GM03348 (cell line): Measurements from ENCODE around the gene ACTR8.
"Not testable (repeated sequence)": the region's sequence is repeated elsewhere in the genome, so short reads cannot be mapped to it uniquely, and the experiment has no call there.

Experiments used
- DNase-seq: peaks from one replicate; pipeline ENCODE4 v3.0.0; 2012; ENCODE audit warnings: low spot score

ACTR8 gene, protein sequence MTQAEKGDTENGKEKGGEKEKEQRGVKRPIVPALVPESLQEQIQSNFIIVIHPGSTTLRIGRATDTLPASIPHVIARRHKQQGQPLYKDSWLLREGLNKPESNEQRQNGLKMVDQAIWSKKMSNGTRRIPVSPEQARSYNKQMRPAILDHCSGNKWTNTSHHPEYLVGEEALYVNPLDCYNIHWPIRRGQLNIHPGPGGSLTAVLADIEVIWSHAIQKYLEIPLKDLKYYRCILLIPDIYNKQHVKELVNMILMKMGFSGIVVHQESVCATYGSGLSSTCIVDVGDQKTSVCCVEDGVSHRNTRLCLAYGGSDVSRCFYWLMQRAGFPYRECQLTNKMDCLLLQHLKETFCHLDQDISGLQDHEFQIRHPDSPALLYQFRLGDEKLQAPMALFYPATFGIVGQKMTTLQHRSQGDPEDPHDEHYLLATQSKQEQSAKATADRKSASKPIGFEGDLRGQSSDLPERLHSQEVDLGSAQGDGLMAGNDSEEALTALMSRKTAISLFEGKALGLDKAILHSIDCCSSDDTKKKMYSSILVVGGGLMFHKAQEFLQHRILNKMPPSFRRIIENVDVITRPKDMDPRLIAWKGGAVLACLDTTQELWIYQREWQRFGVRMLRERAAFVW

DNA sequence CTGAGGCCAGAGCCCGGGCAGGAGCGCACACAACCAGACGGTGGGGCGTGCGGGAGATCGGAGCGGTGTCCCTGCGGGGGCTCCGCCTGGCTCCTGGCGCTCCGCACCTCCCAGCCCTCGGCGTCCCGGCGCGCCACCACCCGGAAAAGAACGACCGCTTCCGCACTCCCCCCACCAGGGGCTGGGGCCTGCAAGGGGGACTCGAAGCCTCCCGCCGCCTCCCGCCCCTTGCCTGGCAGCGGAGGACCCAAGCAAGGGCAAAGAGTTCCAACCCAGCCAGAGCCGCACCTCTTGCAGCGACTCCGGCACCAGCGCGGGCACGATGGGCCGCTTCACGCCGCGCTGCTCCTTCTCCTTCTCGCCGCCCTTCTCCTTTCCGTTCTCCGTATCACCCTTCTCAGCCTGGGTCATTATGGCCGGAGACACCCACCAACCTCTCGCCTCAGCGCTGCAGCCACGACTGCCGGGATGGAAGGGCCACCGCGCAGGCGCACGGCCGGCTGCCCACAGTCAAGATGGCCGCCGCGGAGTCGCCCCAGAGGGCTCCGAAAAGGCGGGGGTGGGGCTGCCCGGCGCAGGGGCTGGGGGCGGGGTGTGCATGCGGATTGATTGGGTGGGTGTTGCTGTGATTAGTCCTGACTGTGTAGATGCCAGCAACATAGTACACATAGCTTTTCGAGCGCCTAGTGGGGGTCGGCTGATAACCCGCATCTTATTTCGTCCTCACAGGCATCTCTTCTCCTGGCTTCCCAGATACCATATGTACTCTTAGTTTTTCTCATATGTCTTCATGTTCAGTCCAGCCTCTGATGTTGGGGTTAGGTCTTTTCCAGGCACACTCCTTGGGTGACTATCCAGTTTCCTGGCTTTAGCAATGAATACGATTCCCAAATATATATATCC is at the start of gene ACTR8:
TSS of gene ACTR8 (minus strand) at position 462 of the 903 bp plus-strand sequence. CDS start at position 411, 51 bp downstream.
- peak; percentile 97 for DNase-seq

DNA sequence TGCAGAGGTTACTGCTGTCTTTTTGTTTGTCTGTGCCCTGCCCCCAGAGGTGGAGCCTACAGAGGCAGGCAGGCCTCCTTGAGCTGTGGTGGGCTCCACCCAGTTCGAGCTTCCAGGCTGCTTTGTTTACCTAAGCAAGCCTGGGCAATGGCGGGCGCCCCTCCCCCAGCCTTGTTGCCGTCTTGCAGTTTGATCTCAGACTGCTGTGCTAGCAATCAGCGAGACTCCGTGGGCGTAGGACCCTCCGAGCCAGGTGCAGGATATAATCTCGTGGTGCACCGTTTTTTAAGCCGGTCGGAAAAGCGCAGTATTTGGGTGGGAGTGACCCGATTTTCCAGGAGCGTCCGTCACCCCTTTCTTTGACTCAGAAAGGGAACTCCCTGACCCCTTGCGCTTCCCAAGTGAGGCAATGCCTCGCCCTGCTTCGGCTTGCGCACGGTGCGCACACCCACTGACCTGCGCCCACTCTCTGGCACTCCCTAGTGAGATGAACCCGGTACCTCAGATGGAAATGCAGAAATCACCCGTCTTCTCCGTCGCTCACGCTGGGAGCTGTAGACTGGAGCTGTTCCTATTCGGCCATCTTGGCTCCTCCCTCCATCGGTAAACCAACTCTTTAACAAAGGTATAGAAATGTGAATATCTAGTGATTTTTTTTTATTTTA is 45.4 kb upstream of the ACTR8 start:
- not testable (repeated sequence) for DNase-seq

DNA sequence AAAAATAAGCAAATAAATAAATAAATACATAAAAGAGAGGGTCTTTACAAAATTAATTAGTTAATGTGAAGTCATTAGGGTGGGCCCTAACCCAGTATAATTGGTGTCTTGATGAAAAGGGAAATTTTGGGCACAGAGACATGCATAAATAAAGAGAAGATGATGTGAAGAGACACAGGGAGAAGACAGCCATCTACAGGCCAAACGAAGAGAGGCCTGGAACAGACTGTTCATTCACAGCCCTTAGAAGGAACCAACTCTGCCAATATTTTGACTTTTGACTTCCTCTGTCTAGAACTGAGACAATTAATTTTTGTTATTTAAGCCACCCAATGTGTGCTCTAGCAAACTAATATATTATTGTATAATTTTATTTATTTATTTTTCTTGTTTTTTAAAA is 39.3 kb upstream of the ACTR8 start:
- DNase-seq: peak; percentile 44

DNA sequence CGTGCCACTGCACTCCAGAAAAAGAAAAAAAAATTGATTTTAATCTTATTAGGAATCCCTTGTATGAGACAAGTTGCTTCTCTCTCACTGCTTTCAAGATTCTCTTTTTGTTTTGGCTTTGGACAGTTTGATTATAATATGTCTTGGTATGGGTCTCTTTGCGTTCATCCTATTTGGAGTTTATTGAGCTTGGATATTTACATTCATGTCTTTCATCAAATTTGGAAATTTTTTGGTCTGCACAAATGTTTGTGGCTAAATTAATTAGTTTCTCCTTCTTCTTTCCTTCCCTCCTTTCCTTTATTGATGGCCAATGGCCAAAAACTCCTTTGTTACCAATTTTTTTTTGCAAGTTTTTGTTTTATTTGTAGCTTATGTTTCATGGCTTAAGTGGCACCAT is 37.8 kb upstream of the ACTR8 start:
- no peak for DNase-seq

DNA sequence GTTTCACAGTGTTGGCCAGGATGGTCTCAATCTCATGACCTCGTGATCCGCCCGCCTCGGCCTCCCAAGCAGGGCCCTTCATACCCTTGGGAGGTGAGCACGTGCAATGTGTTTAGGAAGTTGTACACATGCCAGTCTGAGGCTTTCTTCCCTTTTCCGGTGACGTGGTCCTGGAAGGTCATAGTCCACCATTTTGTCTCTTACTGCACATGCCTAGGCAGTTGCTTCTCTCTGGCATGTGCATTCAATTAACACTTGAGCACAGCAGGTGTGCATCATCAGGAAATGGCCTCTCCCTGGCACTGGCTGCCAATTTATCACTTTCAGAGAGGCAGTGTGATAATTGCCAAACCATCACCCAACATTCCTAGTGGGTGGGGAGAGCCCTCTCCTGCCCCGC is 31.4 kb upstream of the ACTR8 start:
- no peak for DNase-seq

DNA sequence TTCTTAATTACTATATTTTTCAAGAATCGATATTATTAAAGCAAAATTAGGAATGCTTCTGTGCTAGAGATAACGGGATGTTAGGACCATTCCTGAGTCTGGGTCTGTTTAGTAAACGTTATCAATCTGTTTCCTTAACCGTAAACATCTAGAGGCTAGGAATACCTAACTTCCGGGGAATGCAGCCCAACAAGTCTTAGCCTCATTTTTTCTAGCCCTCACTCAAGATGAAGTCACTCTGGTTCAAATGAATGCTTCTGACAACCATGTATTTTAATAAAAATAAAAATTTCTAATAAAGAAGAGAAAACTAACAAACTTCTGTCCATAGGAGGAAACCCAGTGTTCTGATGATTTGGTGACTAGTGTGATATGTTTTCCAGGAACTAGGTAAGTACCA is 20.8 kb upstream of the ACTR8 start:
- DNase-seq: no peak

DNA sequence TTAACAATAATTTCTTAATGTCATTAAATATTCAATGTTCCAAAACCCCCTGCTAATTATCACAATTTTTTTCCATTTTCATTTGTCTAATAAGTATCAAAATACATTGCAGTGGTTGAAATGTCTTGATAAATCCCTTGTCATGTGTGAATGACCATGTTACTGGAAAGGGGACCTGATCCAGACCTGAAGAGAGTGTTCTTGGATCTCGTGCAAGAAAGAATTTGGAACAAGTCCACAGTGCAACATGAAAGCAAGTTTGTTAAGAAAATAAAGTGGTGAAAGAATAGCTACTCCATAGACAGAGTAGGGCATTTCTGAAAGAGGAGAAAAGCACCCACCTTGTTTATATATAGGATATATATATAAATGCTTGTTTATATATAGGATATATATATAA is 20.1 kb upstream of the ACTR8 start:
- no peak for DNase-seq

DNA sequence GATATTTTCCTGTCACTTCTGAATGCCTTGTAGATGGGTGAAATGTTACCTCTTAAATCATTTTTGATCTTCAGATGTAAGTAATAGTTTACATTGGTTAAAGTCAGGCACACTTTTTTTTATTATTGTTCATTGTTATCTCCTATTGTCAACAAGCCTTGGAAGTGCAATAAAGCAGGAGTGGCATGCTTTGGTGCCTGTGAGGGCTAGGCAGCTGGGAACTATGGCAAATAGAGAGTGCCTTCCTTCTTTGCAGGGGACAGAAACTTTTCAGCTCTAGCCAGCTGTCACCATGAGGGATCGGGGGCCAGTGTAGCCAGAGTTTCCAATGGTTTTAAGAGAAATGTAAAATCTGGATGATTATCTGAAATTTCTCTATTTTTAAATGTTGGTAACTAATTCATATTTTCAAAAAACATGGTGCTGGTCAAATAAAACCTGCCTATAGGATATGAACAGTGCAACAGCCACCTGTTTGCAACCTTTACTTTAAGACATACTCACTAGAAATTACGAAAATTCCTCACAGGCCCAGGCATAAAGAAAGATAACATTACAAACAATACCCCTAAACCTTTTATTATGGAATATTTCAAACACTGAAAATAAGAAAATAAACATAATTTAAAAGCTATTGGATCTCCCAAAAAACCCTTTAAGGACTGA is 18.8 kb upstream of the ACTR8 start:
- DNase-seq: no peak

DNA sequence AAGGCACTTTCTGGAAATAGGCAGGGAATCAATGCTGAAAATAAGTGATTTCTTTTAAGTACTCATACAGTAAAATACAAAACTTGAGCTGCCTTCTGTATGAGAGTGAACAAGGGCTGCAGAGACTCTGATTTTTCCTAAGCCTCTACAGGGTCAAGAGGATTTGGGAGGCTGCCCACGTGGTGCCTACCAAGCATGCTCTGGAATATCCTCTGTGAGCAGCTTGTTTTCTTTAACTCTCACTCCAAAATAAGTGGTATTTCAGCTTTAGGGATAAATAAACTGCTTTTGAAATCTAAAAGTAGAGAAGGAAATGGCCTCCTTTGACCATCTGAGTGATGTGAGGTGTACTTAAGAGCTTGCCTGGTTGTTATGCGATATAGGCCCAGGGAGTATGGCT is 17.8 kb upstream of the ACTR8 start:
- no peak for DNase-seq

DNA sequence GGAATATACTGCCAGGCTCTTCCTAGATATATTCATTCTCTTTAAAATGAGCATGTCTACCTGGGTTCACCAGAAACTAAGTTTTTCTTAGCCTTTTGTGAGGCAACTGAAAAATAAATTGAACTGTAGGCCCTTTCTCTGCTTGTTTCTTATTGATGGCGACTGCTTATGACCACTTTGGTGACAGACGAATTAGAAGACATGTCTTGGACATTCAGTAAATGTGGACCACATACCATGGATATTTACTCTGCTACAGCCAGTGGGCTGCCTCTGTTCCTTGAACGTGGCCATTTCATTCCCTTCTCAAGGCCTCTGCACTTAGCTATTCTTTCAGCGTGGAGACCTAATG is 10.3 kb upstream of the ACTR8 start:
- no peak for DNase-seq

DNA sequence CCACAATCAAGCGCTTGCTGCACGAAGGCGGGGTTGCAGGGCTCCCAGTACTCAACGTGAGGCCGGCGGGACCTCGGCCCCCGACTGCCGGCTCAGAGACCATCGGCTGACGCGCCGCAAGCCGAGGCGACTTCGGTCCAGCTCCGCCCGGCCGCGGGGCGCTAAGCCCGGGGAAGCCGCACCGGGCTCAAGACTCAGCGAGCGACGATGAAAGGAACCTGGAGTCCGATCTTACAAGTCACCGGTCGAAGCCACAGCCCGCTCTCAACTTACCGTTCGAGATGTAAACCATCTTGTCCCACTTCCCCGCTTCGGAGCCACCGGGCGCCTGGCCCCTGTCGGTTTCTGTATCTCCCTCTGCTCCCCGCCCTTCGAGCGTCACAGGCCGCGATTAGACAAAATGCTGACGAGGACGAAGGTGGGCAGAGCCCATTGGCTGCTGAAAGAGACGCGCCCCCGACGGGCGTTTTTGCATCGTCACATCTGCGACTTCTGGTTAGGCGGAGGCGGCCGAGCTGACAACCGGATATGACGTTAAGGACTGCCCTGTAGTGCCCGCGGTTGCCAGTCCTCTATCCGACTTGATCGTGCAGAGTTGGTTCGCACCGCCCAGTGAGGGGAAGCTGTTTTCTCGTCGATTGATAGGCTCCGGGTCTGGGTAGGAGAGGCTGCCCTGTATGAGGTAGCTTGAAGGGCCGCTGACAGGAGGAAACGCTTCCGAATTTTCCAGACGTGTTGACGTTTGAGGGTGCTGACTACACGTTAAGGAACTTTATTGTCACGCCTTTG is 9.7 kb upstream of the ACTR8 start, which contains the start of gene SELENOK:
TSS of gene SELENOK (minus strand) at position 363 of the 789 bp plus-strand sequence.
- peak; percentile 96 for DNase-seq

DNA sequence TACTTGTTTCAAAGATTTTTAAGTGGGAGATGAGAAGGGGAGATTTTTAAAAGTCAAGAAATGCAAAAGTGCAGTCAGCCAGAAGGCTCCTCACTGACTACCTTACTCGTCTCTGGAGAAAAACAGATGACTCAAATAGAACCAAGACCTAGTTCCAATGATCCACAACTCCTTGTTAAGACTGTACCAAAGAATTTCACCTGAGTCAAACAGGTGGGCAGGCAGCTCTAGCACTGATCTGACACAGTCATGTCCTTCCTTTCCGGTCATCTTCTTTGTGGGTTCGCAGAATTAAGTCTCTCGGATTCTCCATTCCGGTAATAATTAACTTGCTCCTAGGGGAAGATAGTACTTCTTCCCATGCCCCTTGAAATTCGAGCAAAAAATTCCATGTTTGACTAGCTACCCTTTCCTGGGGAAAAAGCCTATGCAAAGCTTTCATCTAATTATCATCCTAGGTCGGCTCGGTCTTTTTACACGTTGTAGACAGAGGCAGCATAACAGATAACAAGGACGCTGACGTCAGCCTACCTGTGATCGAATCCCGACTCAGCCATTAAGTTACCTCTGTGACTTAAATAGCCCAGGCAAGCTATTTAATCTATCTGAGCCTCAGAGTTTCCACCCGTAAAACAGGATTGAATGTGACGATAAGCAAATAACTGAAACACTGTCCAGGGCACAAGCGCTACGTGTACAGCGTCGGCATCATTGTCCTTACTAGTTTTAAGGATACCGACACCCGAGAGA is 8.9 kb upstream of the ACTR8 start:
- no peak for DNase-seq

DNA sequence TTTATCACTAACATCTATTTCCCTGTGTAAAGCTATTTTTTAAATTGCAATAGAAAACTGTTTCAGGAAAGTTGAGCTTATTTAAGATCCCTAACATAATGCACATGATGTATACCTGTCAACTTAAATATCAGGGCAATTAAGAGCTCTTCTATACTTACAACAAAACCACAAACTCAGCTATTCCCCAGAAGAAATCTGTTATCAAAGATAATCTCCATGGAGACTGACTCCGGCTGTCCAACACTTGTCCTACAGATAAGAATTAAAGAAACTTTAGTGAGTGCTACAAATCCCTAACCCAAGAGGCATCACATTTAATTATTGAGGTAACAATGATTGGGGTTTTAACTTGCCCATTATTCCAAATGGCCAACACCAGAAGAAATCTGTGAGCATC is 6.3 kb upstream of the ACTR8 start:
- no peak for DNase-seq

DNA sequence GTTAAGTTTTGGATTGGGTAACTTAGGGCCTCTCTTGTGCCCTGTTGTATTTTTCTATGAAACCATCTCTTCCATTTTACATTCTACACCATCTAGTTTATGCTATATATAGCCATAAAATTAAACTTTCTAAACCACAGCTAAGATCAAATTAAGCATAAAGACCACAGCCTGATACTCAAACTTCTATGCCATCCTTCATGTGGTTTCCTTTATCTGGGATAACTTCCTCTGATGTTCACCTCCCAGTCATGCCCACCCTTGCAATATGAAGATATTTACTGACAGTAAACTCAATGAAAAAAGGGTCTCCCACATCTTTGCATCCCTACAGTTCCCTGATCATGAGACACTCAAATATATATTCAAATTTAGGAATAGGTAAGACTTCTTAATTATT is 5.5 kb upstream of the ACTR8 start:
- no peak for DNase-seq

DNA sequence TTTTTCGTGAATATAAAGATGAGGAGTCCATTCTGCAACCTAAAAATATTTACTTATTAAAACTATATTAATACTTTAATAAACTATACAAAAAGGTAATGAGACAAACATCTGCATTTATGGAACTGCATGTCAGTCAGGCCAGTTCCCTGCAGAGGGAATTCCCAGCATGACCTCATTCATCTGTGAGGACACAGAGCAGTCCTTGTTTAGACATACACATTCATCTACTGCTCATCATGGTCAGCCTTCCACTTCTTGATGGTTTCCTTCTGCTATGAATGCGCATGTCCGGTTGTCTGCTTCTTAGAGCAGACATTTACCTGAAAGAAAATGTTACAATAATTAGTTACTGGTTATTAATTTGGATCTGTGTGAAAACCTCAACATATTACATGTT is 3.3 kb upstream of the ACTR8 start:
- DNase-seq: no peak

DNA sequence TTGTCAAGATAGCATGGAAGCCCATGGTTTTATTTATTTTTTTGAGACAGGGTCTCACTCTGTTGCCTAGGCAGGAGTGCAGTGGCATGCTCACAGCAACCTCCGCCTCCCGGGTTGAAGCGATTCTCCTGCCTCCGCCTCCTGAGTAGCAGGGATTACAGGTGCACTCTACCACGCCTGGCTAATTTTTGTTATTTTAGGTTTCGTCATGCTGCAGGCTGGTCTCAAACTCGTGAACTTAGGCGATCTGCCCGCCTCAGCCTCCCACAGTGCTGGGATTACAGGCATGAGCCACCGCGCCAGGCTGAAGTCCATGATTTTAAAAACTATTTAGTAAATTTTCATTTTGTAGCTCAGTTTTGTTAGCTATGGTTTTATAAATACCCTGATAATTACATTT is 2.7 kb upstream of the ACTR8 start:
- DNase-seq: no peak

DNA sequence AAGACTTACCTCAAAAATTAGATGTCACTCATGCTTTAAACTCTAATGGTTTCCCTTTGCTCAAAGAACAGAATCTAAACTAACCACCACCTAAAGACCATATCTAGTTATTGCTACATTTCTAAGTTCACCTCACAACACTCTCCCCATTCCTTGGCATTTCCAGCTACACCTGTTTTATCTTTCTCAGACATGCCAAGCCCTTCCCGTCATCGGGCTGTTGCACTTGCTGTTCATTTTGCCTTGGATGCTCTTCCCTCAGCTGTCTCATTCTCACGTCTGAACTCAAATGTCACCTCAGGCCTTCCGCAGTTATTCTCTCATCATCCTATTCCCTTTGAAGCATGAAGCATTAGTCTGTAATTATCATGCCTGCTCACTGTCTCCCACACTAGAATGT is 1.1 kb upstream of the ACTR8 start:
- no peak for DNase-seq

DNA sequence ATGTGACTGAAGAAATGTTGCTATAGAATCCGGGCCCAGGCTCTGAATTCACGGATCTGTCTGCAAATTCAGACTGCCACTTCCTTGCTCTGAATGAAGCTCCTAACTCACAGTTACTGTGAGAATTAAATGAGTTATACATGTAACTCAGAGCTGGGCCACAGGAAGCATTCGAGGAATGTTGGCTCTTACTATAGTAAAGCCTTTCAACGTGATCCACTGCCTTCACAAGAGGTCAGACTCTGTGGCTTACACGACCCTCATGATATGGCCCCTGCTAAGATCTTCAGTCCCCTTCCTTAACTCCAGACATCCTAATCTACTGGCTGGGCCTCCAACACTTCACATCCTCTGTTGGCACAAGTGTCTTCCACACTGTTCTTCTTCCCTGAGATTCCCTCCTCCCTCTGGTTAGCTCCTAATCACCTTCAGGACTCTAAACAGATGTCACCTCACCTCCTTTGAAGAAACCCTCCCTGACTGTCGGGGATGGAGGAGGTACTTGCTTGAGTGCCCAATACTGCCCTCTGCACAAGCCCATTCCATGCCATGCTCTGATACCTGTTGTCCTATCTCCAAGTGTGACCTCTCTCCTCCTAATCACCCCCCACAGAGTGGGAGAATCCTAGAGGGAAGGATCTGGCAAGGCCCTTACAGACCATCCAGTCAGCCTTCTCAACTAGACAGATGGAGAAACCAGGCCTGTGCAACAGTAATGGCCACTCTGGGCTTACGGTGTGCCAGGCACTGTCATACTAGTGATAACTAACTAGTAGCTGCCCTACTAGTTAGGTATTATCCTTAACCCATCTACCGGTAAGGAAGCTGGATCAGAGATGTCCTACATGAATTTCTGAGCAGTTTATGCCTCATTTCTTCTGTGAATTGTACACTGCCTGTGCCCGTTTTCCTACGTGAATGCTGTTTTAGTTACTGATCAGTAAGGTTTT is 1.3 kb downstream of the ACTR8 start:
- peak; percentile 30 for DNase-seq
